MM.1S (cell line): ENCODE measurements around the gene NTMT1.

ENCODE experiments used
- DNase-seq: peaks from one replicate; pipeline ENCODE4 v3.0.0-alpha.2; 2015
- H2AFZ ChIP-seq: fragments of 300-600 bp; sonication (generic); 2 replicates; pipeline ENCODE4 v1.6.0; 2016; ENCODE audit warnings: antibody characterized with exemption, low read length
- H3F3A ChIP-seq: fragments of 300-600 bp; sonication (generic); 2 replicates; pipeline ENCODE4 v1.6.1; 2016; ENCODE audit warnings: mild to moderate bottlenecking, antibody characterized with exemption, low read length, moderate library complexity, mixed read lengths; ENCODE audit not compliant: insufficient read depth
- H3K27ac ChIP-seq: fragments of 300-600 bp; sonication (generic); 2 replicates; pipeline ENCODE4 v1.5.1; 2016; ENCODE audit warnings: mild to moderate bottlenecking, low read length
- H3K27me3 ChIP-seq: fragments of 300-600 bp; sonication (generic); replicated peaks from 2 replicates; pipeline ENCODE4 v1.6.0; 2016; ENCODE audit warnings: low read length; ENCODE audit not compliant: insufficient read depth
- H3K36me3 ChIP-seq: fragments of 300-600 bp; sonication (generic); replicated peaks from 2 replicates; pipeline ENCODE4 v1.6.1; 2016; ENCODE audit warnings: mild to moderate bottlenecking, low read length, mixed read lengths; ENCODE audit not compliant: insufficient read depth
- H3K4me1 ChIP-seq: fragments of 300-600 bp; sonication (generic); 2 replicates; pipeline ENCODE4 v1.6.1; 2016; ENCODE audit warnings: low read length, mixed read lengths
- H3K4me2 ChIP-seq: fragments of 300-600 bp; sonication (generic); 2 replicates; pipeline ENCODE4 v1.6.0; 2016; ENCODE audit warnings: low read depth, low read length
- H3K4me3 ChIP-seq: fragments of 300-600 bp; sonication (generic); 2 replicates; pipeline ENCODE4 v1.5.1; 2016; ENCODE audit warnings: low read length, mixed read lengths
- H3K79me2 ChIP-seq: fragments of 300-600 bp; sonication (generic); 2 replicates; pipeline ENCODE4 v1.6.1; 2016; ENCODE audit warnings: mixed run types, low read length, mixed read lengths
- H3K9ac ChIP-seq: fragments of 300-600 bp; sonication (generic); 2 replicates; pipeline ENCODE4 v1.6.1; 2016; ENCODE audit warnings: low read length, mixed read lengths
- H3K9me2 ChIP-seq: fragments of 300-600 bp; sonication (generic); replicated peaks from 2 replicates; pipeline ENCODE4 v1.6.1; 2016; ENCODE audit warnings: mild to moderate bottlenecking, low read length, mixed read lengths; ENCODE audit not compliant: insufficient read depth
- H3K9me3 ChIP-seq: fragments of 300-600 bp; sonication (generic); replicated peaks from 2 replicates; pipeline ENCODE4 v1.6.1; 2016; ENCODE audit warnings: mild to moderate bottlenecking, low read length, mixed read lengths; ENCODE audit not compliant: insufficient read depth
- H4K20me1 ChIP-seq: fragments of 300-600 bp; sonication (generic); 2 replicates; pipeline ENCODE4 v1.6.1; 2016; ENCODE audit warnings: mild to moderate bottlenecking, low read length, moderate library complexity, mixed read lengths; ENCODE audit not compliant: insufficient read depth
- CTCF ChIP-seq: fragments of 300-600 bp; sonication (generic); IDR thresholded peaks from 2 replicates; pipeline ENCODE4 v1.5.1; 2016; ENCODE audit warnings: antibody characterized with exemption, low read length, mixed read lengths
- EZH2 ChIP-seq: fragments of 300-600 bp; sonication (generic); optimal IDR thresholded peaks from 2 replicates; pipeline ENCODE3; 2017; ENCODE audit warnings: low read depth, mild to moderate bottlenecking, antibody characterized with exemption, low read length, mixed read lengths
- EZH2phosphoT487 ChIP-seq: fragments of 300-600 bp; sonication (generic); IDR thresholded peaks from 2 replicates; pipeline ENCODE4 v1.6.1; 2018; ENCODE audit warnings: antibody characterized with exemption, low read length

NTMT1 gene

DNA sequence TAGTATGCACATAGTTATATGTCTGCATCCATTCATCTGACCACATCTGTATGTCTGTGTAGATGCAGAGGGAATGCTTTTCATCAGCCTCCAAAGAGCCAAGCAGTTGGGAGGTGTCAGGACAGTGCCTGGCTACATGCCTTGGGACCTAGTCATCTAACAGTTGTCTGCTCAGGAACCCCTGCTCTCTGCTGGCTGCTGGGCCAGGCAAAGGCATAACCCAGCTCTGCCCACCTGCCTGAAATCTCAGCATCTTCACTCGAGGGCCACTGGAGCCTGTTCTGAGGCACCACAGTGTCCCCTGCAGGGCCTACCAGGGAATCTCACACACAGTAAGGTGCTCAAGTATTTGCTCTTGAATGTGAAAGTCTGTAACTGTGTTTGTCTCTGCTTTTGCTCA is 8.8 kb upstream of the NTMT1 start:
- H3K4me2 ChIP-seq, result no peak overlapping the region
- no peaks in the 10 kb centered on the region for H3K79me2 ChIP-seq
- H3F3A ChIP-seq, result no peaks in the 10 kb centered on the region
- peak; percentile 58 for TF ChIP-seq CTCF
- TF ChIP-seq EZH2phosphoT487, result no peak
- H3K36me3 ChIP-seq, result no peaks in the 10 kb centered on the region
- H3K27ac ChIP-seq, result no peak overlapping the region
- H3K27me3 ChIP-seq, result peaks cover 76% of the 10 kb centered on the region
- no peak overlapping the region for H2AFZ ChIP-seq
- H3K9ac ChIP-seq, result no peak overlapping the region
- H3K4me3 ChIP-seq, result no peak overlapping the region
- H3K9me3 ChIP-seq, result no peaks in the 10 kb centered on the region
- no peaks in the 10 kb centered on the region for H3K4me1 ChIP-seq
- H3K9me2 ChIP-seq, result no peaks in the 10 kb centered on the region
- peak; percentile 48 for DNase-seq
- no peaks in the 10 kb centered on the region for H4K20me1 ChIP-seq

DNA sequence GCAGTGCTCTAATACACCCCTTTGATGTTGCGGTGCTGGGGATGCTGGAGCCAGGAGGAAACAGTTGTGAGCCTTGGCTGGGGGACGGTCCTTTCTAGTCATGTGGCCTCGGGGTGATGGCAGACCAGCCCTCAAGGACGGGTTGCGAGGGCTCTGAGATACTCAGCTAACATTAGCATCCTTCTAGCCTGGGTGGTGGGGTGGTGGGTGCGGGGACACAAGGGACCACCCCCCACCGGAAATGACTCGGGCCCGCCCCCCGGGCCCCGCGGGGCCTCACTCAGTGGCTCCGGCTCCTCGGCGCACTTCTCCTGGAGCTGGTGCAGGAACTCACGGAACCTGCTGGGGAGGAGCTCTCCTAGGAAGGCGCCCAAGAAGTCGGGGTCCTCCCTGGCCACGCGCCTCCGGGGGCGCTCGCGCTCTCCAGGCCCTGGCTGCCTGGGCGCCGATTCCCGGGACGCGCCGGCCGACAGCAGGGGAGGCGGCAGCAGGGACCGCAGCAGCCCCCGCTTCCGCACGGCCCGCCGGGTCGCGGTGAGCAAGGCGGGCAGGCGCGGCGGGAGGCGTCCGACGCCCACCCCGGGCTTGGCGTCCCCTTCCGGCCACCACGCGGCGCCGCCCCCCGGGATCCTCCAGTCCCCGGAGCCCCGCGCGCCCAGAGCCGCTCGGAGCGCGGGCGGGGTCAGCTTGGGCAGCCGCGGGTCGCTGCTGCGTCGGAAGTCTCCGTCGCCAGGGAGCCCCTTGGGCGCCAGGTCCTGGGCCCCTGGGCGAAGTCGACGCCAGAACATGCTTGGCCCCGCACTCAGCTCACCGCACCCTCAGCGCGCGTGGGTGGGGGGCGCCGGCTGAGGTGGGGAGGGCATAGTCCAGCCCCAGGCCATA is 5.9 kb upstream of the NTMT1 start:
- Histone ChIP-seq H3K9ac (no peak overlapping the region), H3K79me2 (no peaks in the 10 kb centered on the region), H2AFZ (no peak overlapping the region), H3K4me2 (no peak overlapping the region), H4K20me1 (no peaks in the 10 kb centered on the region), H3K27me3 (peaks cover 47% of the 10 kb centered on the region), H3K9me2 (no peaks in the 10 kb centered on the region), H3K27ac (no peak overlapping the region), H3F3A (peaks cover 3% of the 10 kb centered on the region), H3K9me3 (no peaks in the 10 kb centered on the region), H3K4me1 (0 out of 2 replicates have a peak, but pooled peaks cover 2% of the 10 kb centered on the region), H3K36me3 (no peaks in the 10 kb centered on the region), H3K4me3 (no peak overlapping the region)
- no peak for DNase-seq
- TF ChIP-seq EZH2phosphoT487 (no peak), EZH2 (no peak), CTCF (no peak)

GRCh38 chr9:129620669-129621295 is 5.2 kb upstream of the NTMT1 start, which contains the start of gene C9orf50:
TSS of gene C9orf50 (minus strand) at chr9:129621101. CDS start at chr9:129620574, 527 bp downstream.
- H3K27ac ChIP-seq, result no peak within 1 kb of the TSS
- 0 out of 2 replicates have a peak, but pooled peaks cover 2% of the 10 kb centered on the region for H3K4me1 ChIP-seq
- H3F3A ChIP-seq, result peaks cover 6% of the 10 kb centered on the region
- H3K27me3 ChIP-seq, result peaks cover 40% of the 10 kb centered on the region
- TF ChIP-seq EZH2 (no peak), CTCF (no peak), EZH2phosphoT487 (no peak)
- H3K4me3 ChIP-seq, result no peak within 1 kb of the TSS
- no peaks in the 10 kb centered on the region for H4K20me1 ChIP-seq
- no peak within 1 kb of the TSS for H3K9ac ChIP-seq
- H3K36me3 ChIP-seq, result no peaks in the 10 kb centered on the region
- H3K9me2 ChIP-seq, result no peaks in the 10 kb centered on the region
- H3K79me2 ChIP-seq, result no peaks in the 10 kb centered on the region
- no peak for DNase-seq
- no peaks in the 10 kb centered on the region for H3K9me3 ChIP-seq
- no peak within 1 kb of the TSS for H3K4me2 ChIP-seq
- no peak within 1 kb of the TSS for H2AFZ ChIP-seq
